GM19351 (cell line): Measurements from ENCODE around the gene TIMM44.

ENCODE experiments used
- ATAC-seq: cut with Tn5 transposase; IDR thresholded peaks from one replicate; pipeline ENCODE4 v1.9.1; 2021; ENCODE audit warnings: mild to moderate bottlenecking, moderate library complexity; ENCODE audit not compliant: unreplicated experiment

Gene TIMM44

GRCh38 chr19:7943444-7944176 is at the start of gene TIMM44:
TSS of gene TIMM44 (minus strand) at chr19:7943666. CDS start at chr19:7943651, 15 bp downstream.
- ATAC-seq, result peak; percentile 96

GRCh38 chr19:7992575-7992974 is 49.1 kb upstream of the TIMM44 start:
- no peak for ATAC-seq

GRCh38 chr19:7989071-7989575 is 45.7 kb upstream of the TIMM44 start:
- no peak for ATAC-seq

GRCh38 chr19:7988307-7988706 is 44.8 kb upstream of the TIMM44 start:
- no peak for ATAC-seq

- no peak for ATAC-seq
Observed at GRCh38 chr19:7987114-7987768, 43.8 kb upstream of the TIMM44 start.

- ATAC-seq, result no peak
Observed at GRCh38 chr19:7986321-7987113, 43.1 kb upstream of the TIMM44 start.

- ATAC-seq, result no peak
Observed at GRCh38 chr19:7985481-7985911, 42.0 kb upstream of the TIMM44 start.

- ATAC-seq, result no peak
Observed at GRCh38 chr19:7983995-7984837, 40.8 kb upstream of the TIMM44 start.

GRCh38 chr19:7983286-7983950 is 40.0 kb upstream of the TIMM44 start:
- ATAC-seq, result no peak

GRCh38 chr19:7982651-7983099 is 39.2 kb upstream of the TIMM44 start:
- no peak for ATAC-seq

- no peak for ATAC-seq
Observed at GRCh38 chr19:7982103-7982502, 38.6 kb upstream of the TIMM44 start.

- no peak for ATAC-seq
Observed at GRCh38 chr19:7981661-7982060, 38.2 kb upstream of the TIMM44 start.

GRCh38 chr19:7981199-7981598 is 37.7 kb upstream of the TIMM44 start:
- no peak for ATAC-seq

- ATAC-seq, result no peak
Observed at GRCh38 chr19:7980635-7981121, 37.2 kb upstream of the TIMM44 start.

- ATAC-seq, result no peak
Observed at GRCh38 chr19:7980168-7980567, 36.7 kb upstream of the TIMM44 start.

- ATAC-seq, result no peak
Observed at GRCh38 chr19:7979559-7979958, 36.1 kb upstream of the TIMM44 start.

- no peak for ATAC-seq
Observed at GRCh38 chr19:7979011-7979410, 35.5 kb upstream of the TIMM44 start.

GRCh38 chr19:7978179-7978825 is 34.8 kb upstream of the TIMM44 start:
- no peak for ATAC-seq

GRCh38 chr19:7977723-7978040 is 34.2 kb upstream of the TIMM44 start:
- no peak for ATAC-seq
